ENCODE data around the gene STX1A. TPM values are rescaled to one million over a fixed set of nuclear protein-coding genes. Genes with fewer than 3 reads are reported as not detected.

The STX1A gene
- total RNA-seq: 1 to 10 TPM in 9 of 10 donors, under 1 TPM in 1; 0.88 to 2.7 (median 1.8) TPM
- 1 to 10 TPM; 2.5 to 3.4 TPM for polyA plus RNA-seq
- long read RNA-seq, donor 1, partial matches to known transcripts: 0 of 1 reads
- long read RNA-seq, donor 1, other reads (novel, unspliced or antisense): 1 of 1 reads
- long read RNA-seq, donor 2, partial matches to known transcripts: 0 of 1 reads
- long read RNA-seq, donor 2, other reads (novel, unspliced or antisense): 1 of 1 reads
- long read RNA-seq, donor 3, partial matches to known transcripts: 0 of 1 reads
- long read RNA-seq, donor 3, other reads (novel, unspliced or antisense): 1 of 1 reads

DNA sequence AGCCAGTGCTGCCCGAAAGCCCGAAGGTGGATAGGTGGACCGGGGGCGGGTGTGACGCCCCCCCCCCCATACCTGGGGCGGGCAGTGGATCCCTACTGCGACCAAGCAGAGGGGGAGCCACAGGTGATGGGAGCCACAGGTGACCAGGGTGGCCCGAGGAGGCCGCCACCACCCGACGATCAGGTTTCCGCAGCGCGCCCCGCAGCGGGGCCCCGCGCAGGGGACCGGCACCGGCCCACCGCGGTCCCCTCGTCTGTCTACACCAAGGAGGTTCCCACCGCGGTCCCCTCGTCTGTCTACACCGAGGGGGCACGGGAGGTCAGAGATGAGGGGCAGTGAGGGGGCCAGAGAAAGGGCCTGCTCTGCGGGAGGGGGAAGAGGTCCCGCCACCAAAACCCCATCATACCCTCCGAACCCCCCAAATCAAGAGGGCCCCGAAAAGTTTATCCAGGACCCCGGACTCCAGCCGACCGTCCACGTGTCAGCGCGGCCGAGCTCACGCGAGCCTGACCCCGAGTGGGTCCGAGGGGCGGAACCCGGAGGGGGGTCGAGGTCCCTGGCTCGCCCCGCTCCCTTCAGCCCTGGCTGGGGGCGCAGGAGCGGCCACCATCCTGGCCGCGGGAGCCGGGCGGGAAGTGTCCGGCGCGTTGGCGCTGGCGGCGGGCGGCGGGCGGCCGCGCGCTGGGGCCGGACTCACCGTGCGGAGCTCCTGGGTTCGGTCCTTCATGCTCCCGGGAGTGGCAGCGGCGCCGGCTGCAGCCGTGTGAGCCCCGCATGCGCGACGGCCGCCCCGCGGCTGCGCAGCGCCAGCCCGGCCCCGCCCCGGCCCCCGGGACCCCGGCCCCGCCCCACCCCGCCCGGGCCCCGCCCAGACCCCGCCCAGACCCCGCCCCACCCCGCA is at the start of gene STX1A:
Gene STX1A, minus strand, starts transcription at position 765 of the 901 bp plus-strand sequence. Its CDS starts 38 bp downstream, at position 727.
- Histone ChIP-seq H3K36me3 (no peaks in the 10 kb centered on the region), H3K9me3 (no peaks in the 10 kb centered on the region), H3K27ac (peak within 1 kb of the TSS in 5 of 10 donors; percentile 19 to 70 (median 34)), H3K27me3 (peaks cover 0 to 55% (median 0%) of the 10 kb centered on the region in 7 donors), H3K4me3 (peak within 1 kb of the TSS; percentile 55 to 88 (median 74)), H3K4me1 (peaks cover 0 to 44% (median 25%) of the 10 kb centered on the region in 9 donors)
- ATAC-seq (peak; percentile 56 to 93 (median 66)), DNase-seq (peak in 1 of 2 donors; percentile 77)
- intact Hi-C loops (cut with DNase I): no loop called here
- TF ChIP-seq, protein P1, sequence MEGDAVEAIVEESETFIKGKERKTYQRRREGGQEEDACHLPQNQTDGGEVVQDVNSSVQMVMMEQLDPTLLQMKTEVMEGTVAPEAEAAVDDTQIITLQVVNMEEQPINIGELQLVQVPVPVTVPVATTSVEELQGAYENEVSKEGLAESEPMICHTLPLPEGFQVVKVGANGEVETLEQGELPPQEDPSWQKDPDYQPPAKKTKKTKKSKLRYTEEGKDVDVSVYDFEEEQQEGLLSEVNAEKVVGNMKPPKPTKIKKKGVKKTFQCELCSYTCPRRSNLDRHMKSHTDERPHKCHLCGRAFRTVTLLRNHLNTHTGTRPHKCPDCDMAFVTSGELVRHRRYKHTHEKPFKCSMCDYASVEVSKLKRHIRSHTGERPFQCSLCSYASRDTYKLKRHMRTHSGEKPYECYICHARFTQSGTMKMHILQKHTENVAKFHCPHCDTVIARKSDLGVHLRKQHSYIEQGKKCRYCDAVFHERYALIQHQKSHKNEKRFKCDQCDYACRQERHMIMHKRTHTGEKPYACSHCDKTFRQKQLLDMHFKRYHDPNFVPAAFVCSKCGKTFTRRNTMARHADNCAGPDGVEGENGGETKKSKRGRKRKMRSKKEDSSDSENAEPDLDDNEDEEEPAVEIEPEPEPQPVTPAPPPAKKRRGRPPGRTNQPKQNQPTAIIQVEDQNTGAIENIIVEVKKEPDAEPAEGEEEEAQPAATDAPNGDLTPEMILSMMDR (IDR thresholded peaks at IDR 0.05): no peak
- 2% methylated on average over 57 to 96 of the region's 96 CpGs for WGBS, 2 donors

DNA sequence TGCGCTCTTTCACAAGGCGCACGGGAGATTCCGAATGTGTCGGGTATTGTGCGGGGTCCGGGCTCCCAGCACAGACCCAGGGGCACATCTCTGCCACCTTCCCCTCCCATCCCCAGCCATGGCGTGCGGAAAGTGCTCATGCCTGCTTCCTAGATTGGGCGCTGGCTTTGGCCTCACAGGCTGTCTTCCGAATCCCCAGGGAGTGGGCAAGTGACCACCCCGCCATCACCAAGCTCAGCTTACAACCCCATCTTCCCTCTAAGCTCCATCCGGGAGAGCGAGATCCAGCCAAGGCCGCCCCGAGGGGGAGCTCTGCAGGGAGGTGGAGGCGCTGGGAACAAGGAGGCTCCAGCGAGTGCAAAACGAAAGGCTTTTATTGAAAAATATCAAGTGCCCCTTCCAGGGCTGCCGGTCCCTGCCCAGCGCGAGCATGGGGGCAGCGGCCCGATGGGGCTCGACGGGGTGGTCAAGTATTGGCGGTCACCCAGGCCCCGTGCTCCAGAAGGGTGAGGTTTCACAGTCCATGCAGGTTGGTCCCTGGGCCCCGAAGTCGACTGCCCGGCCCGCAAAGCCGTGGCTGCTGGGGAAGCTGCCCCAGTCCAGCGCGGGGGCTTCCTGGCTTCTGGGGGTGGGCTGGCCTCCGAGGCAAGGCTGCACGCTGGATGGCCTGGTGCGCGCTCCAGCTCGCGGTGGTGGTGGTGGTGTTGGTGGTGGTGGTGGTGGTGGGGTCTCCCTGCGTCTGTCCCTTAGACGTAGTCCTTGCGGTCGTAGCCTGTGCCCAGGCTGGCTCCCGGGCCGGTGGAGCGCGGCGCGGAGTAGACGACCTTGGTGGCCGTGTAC is 49.4 kb upstream of the STX1A start:
- peak in 1 of 8 donors; percentile 38 for ATAC-seq
- H3K4me1 ChIP-seq: peaks cover 0 to 19% (median 6%) of the 10 kb centered on the region in 9 donors
- WGBS, 2 donors: 25 to 27% methylated on average over 51 to 53 of the region's 53 CpGs
- no peak overlapping the region for H3K27ac ChIP-seq
- TF ChIP-seq, protein P1 (IDR thresholded peaks at IDR 0.05): no peak
- intact Hi-C loops (cut with DNase I): no loop called here
- H3K36me3 ChIP-seq: no peaks in the 10 kb centered on the region
- H3K4me3 ChIP-seq: no peak overlapping the region
- no peaks in the 10 kb centered on the region for H3K9me3 ChIP-seq
- no peak for DNase-seq
- peaks cover 13 to 81% (median 64%) of the 10 kb centered on the region in 7 donors for H3K27me3 ChIP-seq

DNA sequence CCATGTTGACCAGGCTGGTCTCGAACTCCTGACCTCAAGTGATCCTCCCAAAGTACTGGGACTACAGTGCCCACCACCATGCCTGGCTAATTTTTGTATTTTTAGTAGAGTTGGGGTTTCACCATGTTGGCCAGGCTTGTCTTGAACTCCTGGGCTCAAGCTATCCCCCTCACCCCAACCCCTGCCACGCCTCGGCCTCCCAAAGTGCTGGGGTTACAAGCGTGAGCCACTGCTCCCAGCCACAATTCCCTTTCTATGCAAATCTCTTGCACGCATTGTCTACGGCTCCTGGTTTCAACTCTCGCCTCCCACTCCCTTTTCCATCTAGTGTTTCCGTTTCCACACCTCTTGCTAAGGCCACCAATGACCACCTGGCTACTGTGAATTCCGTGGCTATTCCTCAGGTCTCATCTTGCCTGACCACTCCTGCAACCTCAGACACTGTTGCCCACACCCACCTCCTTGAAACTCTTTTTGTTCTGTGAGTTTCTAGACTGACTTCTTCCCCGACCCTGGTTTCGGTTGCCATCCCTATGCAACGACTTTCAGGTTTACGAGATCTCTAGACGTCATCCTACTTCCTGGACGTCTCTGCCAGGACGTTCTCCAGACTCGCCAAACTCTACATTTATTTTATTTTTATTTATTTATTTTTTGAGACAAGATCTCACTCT is 47.2 kb upstream of the STX1A start:
- TF ChIP-seq, protein P1 (IDR thresholded peaks at IDR 0.05): no peak
- no peak for DNase-seq
- Histone ChIP-seq H3K36me3 (no peaks in the 10 kb centered on the region), H3K27me3 (peaks cover 13 to 62% (median 43%) of the 10 kb centered on the region in 7 donors), H3K4me3 (no peak overlapping the region), H3K27ac (no peak overlapping the region), H3K9me3 (no peaks in the 10 kb centered on the region), H3K4me1 (peaks cover 0 to 19% (median 6%) of the 10 kb centered on the region in 9 donors)
- WGBS, 2 donors: 81 to 87% methylated on average over 17 of the region's 17 CpGs
- intact Hi-C loops (cut with DNase I): no loop called here
- no peak for ATAC-seq
